K562 (cell line): ENCODE measurements around the gene SPRYD7. TPM values are rescaled to one million over a fixed set of nuclear protein-coding genes. Genes with fewer than 3 reads are reported as not detected.

Experiments
- CTBP1 ChIP-seq: fragments of 450-650 bp; IDR thresholded peaks from 2 replicates; pipeline ENCODE4 v1.6.1; 2016; ENCODE audit warnings: borderline replicate concordance
- FOXP1 ChIP-seq: sonication (generic); formaldehyde crosslinking; IDR thresholded peaks from 2 replicates; pipeline ENCODE4 v1.8.0; 2022; ENCODE audit warnings: mild to moderate bottlenecking, missing genetic modification reagents
- NRF1 ChIP-seq, 2 experiments: fragments of 450-650 bp; IDR thresholded peaks in 1 of 2; conservative IDR thresholded peaks in 1 of 2; 2 replicates each; pipeline ENCODE4 v1.6.1; 2014; ENCODE audit warnings: mild to moderate bottlenecking in 2 of 2
- RBM15 ChIP-seq: fragments of 200-400 bp; formaldehyde crosslinking; IDR thresholded peaks from 2 replicates; pipeline ENCODE4 v1.6.1; 2018; ENCODE audit warnings: mild to moderate bottlenecking, low read length, moderate library complexity; ENCODE audit not compliant: insufficient read depth
- SAP30 ChIP-seq: fragments of 200-600 bp; sonication (generic); IDR thresholded peaks from 2 replicates; pipeline ENCODE4 v1.6.1; 2012; ENCODE audit warnings: borderline replicate concordance, low read depth, mild to moderate bottlenecking, moderate library complexity, low read length, control low read depth, inconsistent platforms; ENCODE audit not compliant: insufficient read depth, poor library complexity, severe bottlenecking
- SMAD2 ChIP-seq: fragments of 150-350 bp; IDR thresholded peaks from 2 replicates; pipeline ENCODE4 v1.6.1; 2014; ENCODE audit warnings: low read depth, mild to moderate bottlenecking, low read length
- polyA plus RNA-seq, 8 experiments: library from polyadenylated mRNA; depleted of rRNA in 4 of 8; stranded (reverse) in 5 of 8; unstranded in 3 of 8; fragments of >200 nt; fragmentation: Nextera tagmentation in 2 of 8; fragmentation: Illumina TruSeq in 1 of 8; extraction: Ambion mirVana in 2 of 8; extraction: Trizol in 1 of 8; gene quantifications; 2 replicates each; pipeline versions ENCODE4 v1.2.1 to v1.2.3, GENCODE V29; 2011 to 2014; ENCODE audit warnings: inconsistent platforms in 1 of 8, missing spikeins in 1 of 8
- total RNA-seq, 7 experiments: library from RNA; depleted of rRNA in 6 of 7; stranded (reverse); fragments of >200 nt in 6 of 7; fragmentation: Illumina TruSeq in 2 of 7; extraction: Trizol in 2 of 7; gene quantifications; 2 replicates each; pipeline versions ENCODE4 v1.2.1 to v1.2.3, GENCODE V29; 2011 to 2021; ENCODE audit warnings: low replicate concordance in 1 of 7
- TF ChIP-seq, protein P1 (sequence below): sonication (generic); formaldehyde crosslinking; IDR thresholded peaks from 2 replicates; pipeline ENCODE4 v1.8.0; 2022; ENCODE audit warnings: mild to moderate bottlenecking, missing genetic modification reagents
- TF ChIP-seq, protein P2 (sequence below): fragments of 450-650 bp; formaldehyde crosslinking; IDR thresholded peaks from 2 replicates; pipeline ENCODE4 v1.4.0; 2020; ENCODE audit warnings: mild to moderate bottlenecking, moderate library complexity
- TF ChIP-seq, protein P3 (sequence below): fragments of 250-450 bp; sonication (Bioruptor Pico); IDR thresholded peaks from 2 replicates; pipeline ENCODE4 v1.5.0; 2021

Gene SPRYD7
- total and polyA plus RNA-seq, 9 of the 15 experiments (the other 6 are each of a cell fraction or from before 2014, with no cell fraction given) = 4.3 to 11.0 (median 7.9) TPM

DNA sequence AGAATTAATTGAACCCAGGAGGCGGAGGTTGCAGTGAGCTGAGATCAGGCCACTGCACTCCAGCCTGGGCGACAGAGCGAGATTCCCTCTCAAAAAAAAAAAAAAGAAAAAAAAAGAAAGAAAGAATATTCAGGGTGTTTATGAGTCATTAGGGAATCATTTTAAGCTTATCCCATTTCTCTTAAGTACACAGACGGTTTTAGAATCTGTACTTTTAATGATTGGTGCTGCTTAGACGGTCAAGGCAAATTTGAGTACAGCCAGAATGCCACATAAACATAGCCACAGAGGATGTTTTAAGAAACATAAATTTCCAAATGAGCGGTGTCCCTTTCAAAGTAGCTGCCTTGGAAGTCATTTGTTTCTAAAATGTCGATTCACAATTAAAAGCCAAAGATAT lies 2.6 kb downstream of the SPRYD7 start (continued):
- no peak for TF ChIP-seq RBM15
- TF ChIP-seq, protein P1, sequence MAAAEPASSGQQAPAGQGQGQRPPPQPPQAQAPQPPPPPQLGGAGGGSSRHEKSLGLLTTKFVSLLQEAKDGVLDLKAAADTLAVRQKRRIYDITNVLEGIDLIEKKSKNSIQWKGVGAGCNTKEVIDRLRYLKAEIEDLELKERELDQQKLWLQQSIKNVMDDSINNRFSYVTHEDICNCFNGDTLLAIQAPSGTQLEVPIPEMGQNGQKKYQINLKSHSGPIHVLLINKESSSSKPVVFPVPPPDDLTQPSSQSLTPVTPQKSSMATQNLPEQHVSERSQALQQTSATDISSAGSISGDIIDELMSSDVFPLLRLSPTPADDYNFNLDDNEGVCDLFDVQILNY (CRISPR knock-in tag) = no peak
- no peak for TF ChIP-seq NRF1 (conservative IDR thresholded peaks at IDR 0.05 in 1 of 2, IDR thresholded peaks at IDR 0.05 in 1 of 2)
- TF ChIP-seq, protein P2, sequence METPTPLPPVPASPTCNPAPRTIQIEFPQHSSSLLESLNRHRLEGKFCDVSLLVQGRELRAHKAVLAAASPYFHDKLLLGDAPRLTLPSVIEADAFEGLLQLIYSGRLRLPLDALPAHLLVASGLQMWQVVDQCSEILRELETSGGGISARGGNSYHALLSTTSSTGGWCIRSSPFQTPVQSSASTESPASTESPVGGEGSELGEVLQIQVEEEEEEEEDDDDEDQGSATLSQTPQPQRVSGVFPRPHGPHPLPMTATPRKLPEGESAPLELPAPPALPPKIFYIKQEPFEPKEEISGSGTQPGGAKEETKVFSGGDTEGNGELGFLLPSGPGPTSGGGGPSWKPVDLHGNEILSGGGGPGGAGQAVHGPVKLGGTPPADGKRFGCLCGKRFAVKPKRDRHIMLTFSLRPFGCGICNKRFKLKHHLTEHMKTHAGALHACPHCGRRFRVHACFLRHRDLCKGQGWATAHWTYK (CRISPR knock-in tag) = no peak
- no peak for TF ChIP-seq CTBP1
- TF ChIP-seq FOXP1 (CRISPR knock-in tag) = no peak
- TF ChIP-seq SAP30 = no peak
- TF ChIP-seq SMAD2 = no peak
- TF ChIP-seq, protein P3, sequence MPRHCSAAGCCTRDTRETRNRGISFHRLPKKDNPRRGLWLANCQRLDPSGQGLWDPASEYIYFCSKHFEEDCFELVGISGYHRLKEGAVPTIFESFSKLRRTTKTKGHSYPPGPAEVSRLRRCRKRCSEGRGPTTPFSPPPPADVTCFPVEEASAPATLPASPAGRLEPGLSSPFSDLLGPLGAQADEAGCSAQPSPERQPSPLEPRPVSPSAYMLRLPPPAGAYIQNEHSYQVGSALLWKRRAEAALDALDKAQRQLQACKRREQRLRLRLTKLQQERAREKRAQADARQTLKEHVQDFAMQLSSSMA (CRISPR knock-in tag) = no peak
